ENCODE data around the gene CFL1.

DNA sequence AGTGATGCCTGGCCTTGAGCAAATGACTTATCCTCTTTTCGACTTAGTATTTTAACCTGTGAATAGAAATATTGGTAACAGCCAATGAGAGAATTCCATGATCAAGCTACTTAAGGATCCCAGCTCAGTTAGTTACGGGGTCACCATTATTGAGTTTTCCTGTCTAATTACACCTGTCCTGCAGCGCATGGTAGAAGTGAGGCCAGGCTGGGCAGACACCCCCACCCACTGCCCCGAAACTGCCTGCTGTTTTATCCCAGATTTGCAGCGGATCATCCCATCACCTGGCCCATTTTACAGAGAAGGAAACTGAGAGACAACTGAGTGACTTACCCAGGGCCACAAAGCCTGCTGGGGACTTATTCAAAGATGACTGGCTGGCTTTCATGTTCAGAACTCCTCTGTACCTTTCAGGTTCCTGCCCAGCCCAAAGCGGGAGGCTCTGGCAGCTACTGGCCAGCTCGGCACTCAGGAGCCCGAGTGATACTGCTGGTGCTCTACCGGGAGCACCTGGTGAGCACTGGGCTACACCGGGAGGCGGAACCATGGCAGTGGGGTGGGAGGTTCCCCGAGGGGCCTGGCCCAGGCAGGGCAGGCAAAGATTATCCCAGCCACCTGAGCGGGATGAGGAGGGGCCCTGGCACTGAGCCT, 3.7 kb upstream of the CFL1 start:
- TF ChIP-seq, protein P1, sequence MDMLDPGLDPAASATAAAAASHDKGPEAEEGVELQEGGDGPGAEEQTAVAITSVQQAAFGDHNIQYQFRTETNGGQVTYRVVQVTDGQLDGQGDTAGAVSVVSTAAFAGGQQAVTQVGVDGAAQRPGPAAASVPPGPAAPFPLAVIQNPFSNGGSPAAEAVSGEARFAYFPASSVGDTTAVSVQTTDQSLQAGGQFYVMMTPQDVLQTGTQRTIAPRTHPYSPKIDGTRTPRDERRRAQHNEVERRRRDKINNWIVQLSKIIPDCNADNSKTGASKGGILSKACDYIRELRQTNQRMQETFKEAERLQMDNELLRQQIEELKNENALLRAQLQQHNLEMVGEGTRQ (IDR thresholded peaks at IDR 0.05; ENCODE audit: low read depth, low read length): no peak
- TF ChIP-seq, protein P2, sequence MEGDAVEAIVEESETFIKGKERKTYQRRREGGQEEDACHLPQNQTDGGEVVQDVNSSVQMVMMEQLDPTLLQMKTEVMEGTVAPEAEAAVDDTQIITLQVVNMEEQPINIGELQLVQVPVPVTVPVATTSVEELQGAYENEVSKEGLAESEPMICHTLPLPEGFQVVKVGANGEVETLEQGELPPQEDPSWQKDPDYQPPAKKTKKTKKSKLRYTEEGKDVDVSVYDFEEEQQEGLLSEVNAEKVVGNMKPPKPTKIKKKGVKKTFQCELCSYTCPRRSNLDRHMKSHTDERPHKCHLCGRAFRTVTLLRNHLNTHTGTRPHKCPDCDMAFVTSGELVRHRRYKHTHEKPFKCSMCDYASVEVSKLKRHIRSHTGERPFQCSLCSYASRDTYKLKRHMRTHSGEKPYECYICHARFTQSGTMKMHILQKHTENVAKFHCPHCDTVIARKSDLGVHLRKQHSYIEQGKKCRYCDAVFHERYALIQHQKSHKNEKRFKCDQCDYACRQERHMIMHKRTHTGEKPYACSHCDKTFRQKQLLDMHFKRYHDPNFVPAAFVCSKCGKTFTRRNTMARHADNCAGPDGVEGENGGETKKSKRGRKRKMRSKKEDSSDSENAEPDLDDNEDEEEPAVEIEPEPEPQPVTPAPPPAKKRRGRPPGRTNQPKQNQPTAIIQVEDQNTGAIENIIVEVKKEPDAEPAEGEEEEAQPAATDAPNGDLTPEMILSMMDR (conservative IDR thresholded peaks at IDR 0.05; ENCODE audit: low read depth, low read length): no peak
- no peak for TF ChIP-seq POLR2A (IDR thresholded peaks at IDR 0.05; ENCODE audit: low read depth, low read length)
- TF ChIP-seq RAD21 (IDR thresholded peaks at IDR 0.05; ENCODE audit: low read length): no peak
